Endometrial microvascular endothelial cells (primary cell): Measurements from ENCODE around the gene KIAA1671. TPM values are rescaled to one million over a fixed set of nuclear protein-coding genes. Genes with fewer than 3 reads are reported as not detected.

Experiments
- in situ Hi-C: cut with HindIII; loops from 2 replicates; pipeline ENCODE4 v1.10.0; 2017; ENCODE audit warnings: low sequenced_read_pairs, low pct_unique_long_range_greater_than_20kb; ENCODE audit errors: inconsistent ontology term
- total RNA-seq: library from RNA; depleted of rRNA; stranded (reverse); fragments of >200 nt; gene quantifications from one replicate; pipeline ENCODE4 v1.2.3, GENCODE V29; 2015; ENCODE audit errors: inconsistent ontology term

Gene KIAA1671
- total RNA-seq, 1 donor from 2014 or later, result 17.8 TPM

- in situ Hi-C loops, result loop anchor here (10.0 kb wide), 1 partner anchor 72 kb away; the partner anchor contains the start of gene KIAA1671
These were observed 74.8 kb downstream of the KIAA1671 start for GRCh38 chr22:25027043-25027906.

DNA sequence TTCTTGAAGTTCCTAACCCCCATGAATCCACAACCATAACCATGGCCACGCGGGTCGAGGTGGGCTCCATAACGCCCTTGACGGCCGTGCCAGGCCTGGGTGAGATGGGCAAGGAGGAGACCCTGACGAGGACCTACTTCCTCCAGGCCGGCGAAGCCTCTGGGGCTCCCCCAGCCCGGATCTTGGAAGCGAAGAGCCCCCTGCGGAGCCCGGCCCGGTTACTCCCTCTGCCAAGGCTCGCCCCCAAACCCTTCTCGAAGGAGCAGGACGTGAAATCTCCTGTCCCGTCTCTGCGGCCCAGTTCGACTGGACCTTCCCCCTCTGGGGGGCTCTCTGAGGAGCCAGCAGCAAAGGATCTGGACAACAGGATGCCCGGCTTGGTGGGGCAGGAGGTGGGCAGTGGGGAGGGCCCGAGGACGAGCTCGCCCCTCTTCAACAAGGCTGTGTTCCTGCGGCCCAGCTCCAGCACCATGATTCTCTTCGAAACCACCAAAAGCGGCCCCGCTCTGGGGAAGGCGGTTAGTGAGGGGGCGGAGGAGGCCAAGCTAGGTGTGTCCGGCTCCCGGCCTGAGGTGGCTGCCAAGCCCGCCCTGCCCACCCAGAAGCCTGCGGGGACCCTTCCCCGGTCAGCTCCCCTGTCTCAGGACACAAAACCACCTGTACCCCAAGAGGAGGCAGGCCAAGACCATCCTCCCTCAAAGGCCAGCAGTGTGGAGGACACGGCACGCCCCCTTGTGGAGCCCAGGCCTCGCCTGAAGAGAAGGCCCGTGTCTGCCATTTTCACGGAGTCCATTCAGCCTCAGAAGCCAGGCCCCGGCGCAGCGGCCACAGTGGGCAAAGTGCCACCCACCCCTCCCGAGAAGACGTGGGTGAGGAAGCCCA lies 75.7 kb downstream of the KIAA1671 start:
- in situ Hi-C loops, result loop anchor here (10.0 kb wide), 1 partner anchor 73 kb away; the partner anchor contains the start of gene KIAA1671

GRCh38 chr22:25028841-25029141 lies 76.3 kb downstream of the KIAA1671 start:
- in situ Hi-C loops, result loop anchor here (10.0 kb wide), 1 partner anchor 74 kb away; the partner anchor contains the start of gene KIAA1671

- in situ Hi-C loops, result loop anchor here (10.0 kb wide), 1 partner anchor 74 kb away; the partner anchor contains the start of gene KIAA1671
These were observed 76.7 kb downstream of the KIAA1671 start for GRCh38 chr22:25029181-25029580.

- in situ Hi-C loops, result no loop called here
These were observed 78.1 kb downstream of the KIAA1671 start for GRCh38 chr22:25030636-25031035.

DNA sequence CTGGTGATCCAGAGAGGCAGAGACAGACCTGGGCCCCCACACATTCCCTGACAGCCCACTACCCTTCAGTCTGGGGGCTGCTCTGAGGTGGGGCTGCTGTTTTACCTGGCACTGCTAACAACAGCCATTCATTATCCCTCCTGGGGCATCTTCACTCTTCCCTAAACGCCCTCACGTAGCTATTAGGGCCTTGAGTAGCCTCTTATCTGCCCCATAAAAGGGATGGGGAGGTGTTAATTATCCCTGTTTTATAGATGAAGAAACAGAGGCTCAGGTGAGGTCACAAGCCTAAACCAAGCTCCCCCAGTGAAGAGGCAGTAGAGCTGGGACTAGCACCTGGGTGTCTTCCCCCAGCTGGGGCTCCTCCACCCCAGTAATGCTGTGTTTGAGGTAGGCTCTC lies 79.5 kb downstream of the KIAA1671 start:
- in situ Hi-C loops, result no loop called here

DNA sequence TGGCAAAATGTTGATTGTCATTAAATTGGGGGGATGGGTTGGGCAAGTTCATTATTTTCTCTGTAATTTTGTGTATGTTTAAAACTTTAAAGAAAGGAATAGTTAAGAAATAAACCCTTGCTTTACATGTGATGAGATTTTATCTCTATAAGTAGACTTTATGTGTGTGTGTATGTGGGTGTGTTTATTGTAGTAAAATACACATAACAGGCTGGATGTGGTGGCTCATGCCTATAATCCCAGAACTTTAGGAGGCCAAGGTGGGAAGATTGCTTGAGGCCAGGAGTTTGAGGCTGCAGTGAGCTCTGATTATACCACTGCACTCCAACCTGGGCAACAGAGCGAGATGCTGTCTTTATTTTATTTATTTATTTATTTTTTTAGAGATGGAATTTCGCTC lies 83.2 kb downstream of the KIAA1671 start:
- in situ Hi-C loops, result no loop called here

GRCh38 chr22:25038239-25038638 lies 85.7 kb downstream of the KIAA1671 start:
- in situ Hi-C loops, result no loop called here

DNA sequence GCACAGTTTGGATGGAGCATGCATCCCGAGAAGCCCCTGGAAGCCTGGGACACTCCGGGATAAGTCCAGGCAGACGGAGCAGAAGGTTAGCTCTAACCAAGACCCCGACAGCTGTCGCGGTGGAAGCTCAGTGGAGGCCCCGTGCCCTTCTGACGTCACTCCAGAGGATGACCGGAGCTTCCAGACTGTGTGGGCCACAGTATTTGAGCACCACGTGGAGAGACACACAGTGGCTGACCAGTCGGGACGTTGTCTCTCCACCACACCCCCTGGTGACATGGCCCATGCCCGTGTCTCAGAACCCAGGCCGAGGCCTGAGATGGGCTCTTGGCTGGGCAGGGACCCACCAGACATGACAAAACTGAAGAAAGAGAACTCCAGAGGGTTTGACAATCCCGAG lies 86.3 kb downstream of the KIAA1671 start:
- in situ Hi-C loops, result no loop called here

DNA sequence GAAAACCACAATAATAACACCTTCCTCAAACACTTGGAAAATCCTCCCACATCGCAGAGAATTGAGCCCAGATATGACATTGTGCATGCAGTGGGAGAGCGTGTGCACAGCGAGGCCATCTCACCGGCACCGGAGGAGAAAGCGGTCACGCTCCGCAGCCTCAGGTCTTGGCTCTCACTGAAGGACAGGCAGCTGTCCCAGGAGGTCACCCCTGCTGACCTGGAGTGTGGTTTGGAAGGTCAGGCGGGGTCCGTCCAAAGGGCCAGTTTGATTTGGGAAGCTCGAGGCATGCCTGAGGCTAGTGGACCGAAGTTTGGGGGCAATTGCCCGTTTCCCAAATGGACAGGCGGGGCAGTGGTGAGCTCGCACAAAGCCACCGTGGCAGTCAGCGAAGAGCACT lies 86.7 kb downstream of the KIAA1671 start:
- in situ Hi-C loops, result no loop called here

- in situ Hi-C loops, result no loop called here
These were observed 87.2 kb downstream of the KIAA1671 start for GRCh38 chr22:25039754-25040153.

GRCh38 chr22:25045159-25045558 lies 92.6 kb downstream of the KIAA1671 start:
- in situ Hi-C loops, result no loop called here

- in situ Hi-C loops, result no loop called here
These were observed 95.6 kb downstream of the KIAA1671 start for GRCh38 chr22:25048071-25048470.

DNA sequence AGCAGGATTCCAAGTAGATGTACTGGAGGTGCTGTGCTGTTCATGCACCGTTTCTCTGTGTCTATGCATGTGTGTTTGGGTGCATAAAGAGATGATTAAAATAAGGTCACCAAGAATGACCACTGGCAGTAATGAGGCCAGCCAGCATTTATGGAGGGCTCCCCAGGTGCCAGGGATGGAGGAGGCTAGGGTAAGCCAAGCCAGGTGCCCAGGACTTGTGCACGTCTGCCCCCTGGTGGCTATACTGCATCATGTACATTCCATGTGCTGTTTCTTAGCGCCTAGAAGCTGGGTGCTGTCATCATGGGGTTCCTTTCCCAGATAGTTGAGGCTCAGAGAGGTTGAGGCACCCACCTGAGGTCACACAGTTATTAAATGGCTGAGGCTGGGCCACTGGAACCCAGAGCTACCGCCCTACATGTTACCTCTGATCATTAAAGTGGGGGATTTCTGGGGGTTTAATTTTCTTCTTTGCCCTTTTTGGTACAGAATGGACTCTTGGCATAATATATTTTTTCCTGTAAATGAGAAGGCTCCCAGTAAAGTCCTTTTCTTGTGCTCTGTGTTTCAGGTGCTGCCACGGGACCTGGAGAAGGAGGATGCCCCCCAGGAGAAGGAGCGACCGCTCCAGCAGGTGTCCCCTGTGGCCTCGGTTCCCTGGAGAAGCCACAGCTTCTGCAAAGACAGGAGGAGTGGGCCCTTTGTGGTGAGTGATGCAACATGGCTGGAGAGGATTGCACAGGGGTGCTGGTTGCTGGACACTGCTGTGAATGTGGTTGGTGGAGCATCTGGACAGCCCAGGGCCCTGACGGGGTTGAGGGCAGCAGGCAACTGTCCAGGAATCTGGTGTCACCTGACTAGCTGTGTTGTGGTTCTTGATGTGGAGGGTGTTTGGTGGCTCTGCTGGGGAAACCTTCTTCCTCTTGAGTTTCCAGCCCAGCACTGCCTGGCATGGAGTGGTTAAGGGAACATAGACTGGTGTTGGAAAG lies 96.4 kb downstream of the KIAA1671 start:
- in situ Hi-C loops, result no loop called here

GRCh38 chr22:25049770-25050169 lies 97.3 kb downstream of the KIAA1671 start:
- in situ Hi-C loops, result no loop called here

- in situ Hi-C loops, result no loop called here
These were observed 98.0 kb downstream of the KIAA1671 start for GRCh38 chr22:25050566-25050965.

GRCh38 chr22:25051073-25051472 lies 98.6 kb downstream of the KIAA1671 start:
- in situ Hi-C loops, result no loop called here

DNA sequence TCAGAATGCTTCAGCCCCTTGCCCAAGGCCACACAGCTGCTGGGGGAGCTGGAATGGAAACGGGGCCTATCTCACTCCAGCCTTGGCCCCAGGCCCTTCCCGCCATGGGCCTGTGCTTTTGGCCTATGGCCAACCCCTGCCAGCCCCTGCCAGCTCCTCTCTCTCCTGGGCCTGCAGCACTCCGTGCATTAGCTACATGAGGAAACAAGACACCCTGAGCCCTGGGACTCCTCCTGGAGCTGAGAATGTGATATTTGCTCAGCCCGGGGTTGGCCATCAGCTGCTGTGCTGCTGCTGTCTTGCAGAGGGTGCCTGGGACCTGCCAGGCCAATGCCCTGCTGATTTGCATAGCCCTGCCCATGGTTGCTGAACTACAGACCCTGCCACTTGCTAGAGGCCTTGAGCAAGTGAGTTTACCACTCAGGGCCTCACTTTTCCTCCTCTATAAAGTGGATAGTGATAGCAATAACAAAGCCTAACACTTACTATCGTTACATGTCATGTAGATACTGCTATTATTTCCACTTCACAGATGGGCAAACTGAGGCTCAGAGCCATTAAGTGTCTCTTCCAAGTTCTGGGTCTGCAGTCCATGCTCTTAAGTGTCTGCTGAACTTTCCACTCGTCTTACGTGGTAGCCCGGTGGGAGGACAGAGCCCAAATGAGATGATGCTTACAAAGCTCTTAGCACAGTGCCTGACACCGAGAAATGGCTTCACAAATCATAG lies 99.6 kb downstream of the KIAA1671 start:
- in situ Hi-C loops, result no loop called here
